GM15510 (cell line): Measurements from ENCODE around the gene MAPK13.

Experiments
- POLR2A ChIP-seq: IDR thresholded peaks from 3 replicates; pipeline ENCODE4 v1.6.1; 2011; ENCODE audit warnings: borderline replicate concordance; ENCODE audit not compliant: insufficient read length; ENCODE audit errors: extremely low read depth

The MAPK13 gene

GRCh38 chr6:36120979-36121786 lies 9.1 kb upstream of the MAPK13 start:
- no peak for TF ChIP-seq POLR2A

GRCh38 chr6:36121787-36122494 lies 8.4 kb upstream of the MAPK13 start:
- TF ChIP-seq POLR2A: no peak

GRCh38 chr6:36122495-36123269 lies 7.6 kb upstream of the MAPK13 start:
- no peak for TF ChIP-seq POLR2A

DNA sequence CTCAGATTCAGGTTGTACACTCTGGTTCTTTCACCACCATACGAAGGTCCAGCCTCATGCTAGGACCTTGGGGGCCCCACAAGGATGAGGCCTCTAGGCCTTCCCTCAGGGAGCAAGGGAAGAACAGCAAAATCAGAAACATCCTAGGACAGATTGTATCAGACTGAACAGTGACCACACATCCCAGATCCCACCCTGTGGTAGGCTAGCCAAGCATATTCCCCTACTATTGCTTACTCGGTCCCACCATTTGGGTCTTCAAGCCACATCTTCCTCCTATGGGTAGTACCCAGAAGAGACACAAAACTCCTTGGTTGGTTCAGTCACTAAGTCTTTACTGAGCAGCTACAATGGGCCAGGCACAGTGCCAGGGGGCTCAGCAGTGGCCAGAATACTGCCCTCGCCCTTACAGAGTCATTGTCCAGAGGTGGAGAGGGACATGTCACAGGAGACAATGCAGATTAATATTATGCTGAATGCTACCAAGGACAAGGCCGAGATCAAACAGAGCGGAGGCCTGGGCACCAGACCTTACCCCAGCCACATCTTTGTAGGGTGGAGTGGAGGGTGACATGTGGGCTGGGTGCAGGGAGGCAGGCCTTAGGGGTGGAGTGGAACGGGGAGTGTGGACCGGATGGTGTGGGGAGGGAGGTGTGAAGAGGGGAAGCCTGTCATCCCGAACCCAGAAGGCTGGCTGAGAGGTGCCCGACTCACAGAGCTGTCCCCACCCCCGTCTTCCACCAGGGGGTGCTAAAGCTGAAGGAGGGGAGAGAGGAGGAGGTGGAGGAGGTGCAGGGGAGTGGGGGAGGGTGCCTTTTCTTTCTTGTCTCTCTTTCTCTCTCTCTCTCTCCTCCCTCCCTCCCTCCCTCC lies 6.8 kb upstream of the MAPK13 start:
- TF ChIP-seq POLR2A: no peak

DNA sequence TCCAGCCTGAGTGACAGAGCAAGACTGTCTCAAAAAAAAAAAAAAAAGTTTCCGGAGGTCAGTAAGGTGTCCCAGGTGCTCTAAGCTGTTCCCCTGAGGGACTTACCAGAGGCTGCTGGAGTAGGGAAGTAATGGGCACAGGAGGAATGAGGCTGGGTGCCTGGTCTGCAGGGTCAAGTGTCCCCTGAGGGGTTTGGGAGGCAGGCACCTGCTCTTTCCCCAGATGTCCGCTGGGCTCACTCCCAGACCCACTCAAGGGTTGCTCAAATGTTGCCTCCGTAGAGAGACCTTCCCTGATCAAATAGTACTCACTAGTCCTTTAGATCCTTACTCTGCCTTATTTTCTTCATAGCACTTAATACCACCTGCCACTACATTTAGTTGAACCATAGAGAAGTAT lies 5.4 kb upstream of the MAPK13 start:
- TF ChIP-seq POLR2A: no peak

- no peak for TF ChIP-seq POLR2A
Measured at GRCh38 chr6:36125575-36125974, 4.7 kb upstream of the MAPK13 start.

GRCh38 chr6:36126121-36126520 lies 4.2 kb upstream of the MAPK13 start:
- TF ChIP-seq POLR2A: no peak

DNA sequence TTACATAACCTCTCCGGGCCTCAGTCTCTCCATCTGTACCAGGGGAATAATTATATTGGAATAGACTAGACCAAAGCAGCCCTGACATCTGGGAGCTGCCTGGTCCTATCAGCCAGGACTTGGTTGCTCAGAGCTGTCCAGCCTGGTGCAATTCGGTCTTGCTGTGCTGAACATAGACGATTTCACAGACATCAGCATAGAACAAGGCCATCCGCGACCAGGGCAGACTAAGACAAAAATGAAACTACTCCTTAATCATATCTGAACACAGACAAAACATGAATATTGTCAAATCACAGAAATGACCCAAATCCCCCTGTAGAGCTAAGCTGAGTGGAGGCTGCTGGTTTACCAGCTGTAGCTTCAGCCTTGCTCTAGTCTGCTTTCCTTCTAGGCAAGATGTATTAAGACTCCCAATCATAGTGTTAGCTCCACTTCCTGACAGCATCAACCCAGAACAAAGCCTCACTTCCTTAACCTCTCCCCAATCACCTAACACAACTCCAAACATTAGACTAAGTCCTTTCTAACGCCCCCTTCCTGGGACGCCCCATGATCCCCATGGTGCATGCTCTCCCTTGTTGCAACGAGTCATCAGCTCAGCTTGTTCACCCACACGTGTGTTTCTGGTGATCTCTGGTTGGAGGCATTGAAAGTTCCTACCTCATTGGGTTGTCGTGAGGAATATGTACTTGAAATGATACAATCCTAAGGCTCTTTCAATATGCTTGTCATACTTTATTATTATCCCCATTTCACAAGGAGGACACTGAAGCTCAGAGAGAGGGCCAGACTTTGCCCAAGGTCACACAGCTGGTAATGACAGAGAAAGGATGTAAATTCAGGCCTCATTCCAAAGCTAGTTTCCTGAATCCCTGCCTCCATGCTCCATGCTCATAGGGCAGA lies 3.5 kb upstream of the MAPK13 start:
- no peak for TF ChIP-seq POLR2A

GRCh38 chr6:36127462-36128016 lies 2.8 kb upstream of the MAPK13 start:
- no peak for TF ChIP-seq POLR2A

GRCh38 chr6:36128073-36128472 lies 2.2 kb upstream of the MAPK13 start:
- no peak for TF ChIP-seq POLR2A

- TF ChIP-seq POLR2A: no peak
Measured at GRCh38 chr6:36128793-36129192, 1.5 kb upstream of the MAPK13 start.

DNA sequence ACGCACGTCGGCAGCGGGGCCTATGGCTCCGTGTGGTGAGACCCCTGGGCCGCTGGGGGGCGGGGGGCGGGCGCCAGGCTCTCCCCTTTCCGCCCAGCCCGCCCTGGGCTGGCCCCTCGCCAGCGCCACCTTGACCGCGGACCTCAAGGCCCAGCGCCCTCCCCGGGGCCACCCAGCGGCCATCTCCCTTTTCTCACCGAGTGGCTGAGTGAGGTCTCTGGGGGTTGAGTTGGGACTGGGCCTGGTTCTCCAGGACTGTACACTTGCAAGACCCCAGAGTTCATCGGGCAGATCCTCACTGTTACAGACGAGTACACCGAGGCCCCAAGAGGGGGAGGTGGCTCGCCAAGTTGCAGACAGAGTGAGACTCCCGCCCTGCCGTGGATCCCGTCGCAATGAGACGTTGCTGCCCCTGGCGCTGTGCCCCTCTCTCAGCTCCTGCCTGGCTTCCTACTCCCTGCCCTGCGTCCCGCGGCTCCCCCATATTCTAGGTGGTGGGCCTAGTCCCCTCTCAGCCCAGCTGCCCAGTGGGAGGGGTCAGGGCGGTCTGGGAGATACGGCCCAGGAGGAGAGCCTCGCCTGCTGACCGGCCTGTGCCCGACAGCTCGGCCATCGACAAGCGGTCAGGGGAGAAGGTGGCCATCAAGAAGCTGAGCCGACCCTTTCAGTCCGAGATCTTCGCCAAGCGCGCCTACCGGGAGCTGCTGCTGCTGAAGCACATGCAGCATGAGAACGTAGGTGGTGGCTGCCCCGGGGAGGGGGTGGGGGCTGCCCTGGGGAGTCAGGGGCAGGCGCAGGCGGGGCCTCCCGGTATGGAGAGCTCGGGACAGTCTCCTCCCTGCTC lies 576 bp downstream of the MAPK13 start:
- no peak for TF ChIP-seq POLR2A
